Measurements from ENCODE around the gene CD2AP. TPM values are rescaled to one million over a fixed set of nuclear protein-coding genes. Genes with fewer than 3 reads are reported as not detected.

Gene CD2AP
- total and polyA plus RNA-seq, 2 experiments from 2014 or later: 13.2 to 22.8 TPM

GRCh38 chr6:47529734-47530133, 52.1 kb downstream of the CD2AP start:
- Histone ChIP-seq H3F3A (ENCODE audit: insufficient read depth) (no peaks in the 10 kb centered on the region), H3K27ac (no peak overlapping the region), H3K79me2 (ENCODE audit: insufficient read depth) (peaks cover 81% of the 10 kb centered on the region), H3K36me3 (ENCODE audit: low read depth) (0 out of 2 replicates have a peak, but pooled peaks cover under 1% of the 10 kb centered on the region), H3K4me3 (no peak overlapping the region), H3K9me2 (ENCODE audit: insufficient read depth) (no peaks in the 10 kb centered on the region), H3K9me3 (ENCODE audit: low read depth) (no peaks in the 10 kb centered on the region), H2AFZ (no peak overlapping the region), H3K27me3 (replicated peaks; ENCODE audit: insufficient read depth) (no peaks in the 10 kb centered on the region), H4K20me1 (ENCODE audit: insufficient read depth) (peaks cover 5% of the 10 kb centered on the region; the same call in 1 of the 2 replicates), H3K9ac (no peak overlapping the region), H3K4me1 (ENCODE audit: insufficient read depth) (peaks cover 6% of the 10 kb centered on the region), H3K4me2 (ENCODE audit: unreplicated experiment) (no peak overlapping the region)
- 94 to 100% methylated on average over 5 of the region's 5 CpGs for WGBS, 2 experiments (ENCODE audit: low coverage in 1 of 2, low lambda C conversion rate in 2 of 2, missing lambda C conversion rate in 2 of 2)
- in situ Hi-C loops (cut with MboI): no loop called here
- DNase-seq: no peak
- TF ChIP-seq EZH2phosphoT487 (IDR thresholded peaks at IDR 0.05; ENCODE audit: insufficient read depth, low read depth): no peak

DNA sequence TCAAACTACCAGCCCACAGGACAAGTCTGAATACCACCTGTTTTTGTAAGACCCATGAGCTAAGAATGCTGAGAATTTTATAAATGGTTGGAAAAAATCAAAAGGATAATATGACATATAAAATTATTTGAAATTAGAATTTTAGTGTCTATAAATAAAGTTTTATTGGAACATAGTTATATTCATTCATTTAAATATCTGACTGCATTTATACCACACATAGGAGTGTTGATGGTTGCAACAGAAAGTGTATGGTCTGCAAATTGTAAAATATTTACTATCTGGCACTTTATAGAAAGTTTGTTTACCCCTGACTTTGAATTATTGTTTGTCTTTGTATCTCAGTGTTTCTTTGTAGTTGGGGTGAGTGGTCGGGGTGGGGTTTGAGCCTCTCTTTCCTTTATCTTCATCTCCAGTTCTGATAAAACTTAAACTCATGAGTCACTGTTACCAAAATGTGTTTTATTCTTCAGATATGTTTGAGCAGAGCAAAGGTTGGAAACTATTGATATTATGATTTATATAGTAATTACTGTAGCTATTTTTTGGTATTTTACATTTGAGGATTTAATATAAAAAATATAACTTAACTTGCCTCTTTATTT, 55.5 kb downstream of the CD2AP start:
- WGBS, 2 experiments (ENCODE audit: low coverage in 1 of 2, low lambda C conversion rate in 2 of 2, missing lambda C conversion rate in 2 of 2): 40 to 71% methylated on average over 1 of the region's 1 CpG

GRCh38 chr6:47534063-47534462, 56.5 kb downstream of the CD2AP start:
- Histone ChIP-seq H3K9me2 (ENCODE audit: insufficient read depth) (no peaks in the 10 kb centered on the region), H3K4me2 (ENCODE audit: unreplicated experiment) (no peak overlapping the region), H3K4me1 (ENCODE audit: insufficient read depth) (no peaks in the 10 kb centered on the region), H3K27me3 (replicated peaks; ENCODE audit: insufficient read depth) (no peaks in the 10 kb centered on the region), H3K4me3 (no peak overlapping the region), H4K20me1 (ENCODE audit: insufficient read depth) (no peaks in the 10 kb centered on the region), H3K9ac (no peak overlapping the region), H3K79me2 (ENCODE audit: insufficient read depth) (peaks cover 57% of the 10 kb centered on the region), H2AFZ (no peak overlapping the region), H3K27ac (no peak overlapping the region), H3K36me3 (ENCODE audit: low read depth) (0 out of 2 replicates have a peak, but pooled peaks cover 10% of the 10 kb centered on the region), H3K9me3 (ENCODE audit: low read depth) (no peaks in the 10 kb centered on the region), H3F3A (ENCODE audit: insufficient read depth) (no peaks in the 10 kb centered on the region)
- TF ChIP-seq EZH2phosphoT487 (IDR thresholded peaks at IDR 0.05; ENCODE audit: insufficient read depth, low read depth) (no peak), EZH2 (IDR thresholded peaks at IDR 0.05; ENCODE audit: insufficient read depth, poor library complexity, severe bottlenecking) (no peak)
- in situ Hi-C loops (cut with MboI): no loop called here
- no peak for DNase-seq

More for the DNA sequence above, 55.5 kb downstream of the CD2AP start:
- no peak overlapping the region for H2AFZ ChIP-seq
- H3K9ac ChIP-seq: no peak overlapping the region
- H3K9me2 ChIP-seq (ENCODE audit: insufficient read depth): no peaks in the 10 kb centered on the region
- DNase-seq: no peak
- no peaks in the 10 kb centered on the region for H3K4me1 ChIP-seq (ENCODE audit: insufficient read depth)
- no peak overlapping the region for H3K27ac ChIP-seq
- 0 out of 2 replicates have a peak, but pooled peaks cover 7% of the 10 kb centered on the region for H3K36me3 ChIP-seq (ENCODE audit: low read depth)
- H3K79me2 ChIP-seq (ENCODE audit: insufficient read depth): peaks cover 57% of the 10 kb centered on the region
- H3K4me3 ChIP-seq: no peak overlapping the region
- TF ChIP-seq EZH2phosphoT487 (IDR thresholded peaks at IDR 0.05; ENCODE audit: insufficient read depth, low read depth) (no peak), EZH2 (IDR thresholded peaks at IDR 0.05; ENCODE audit: insufficient read depth, poor library complexity, severe bottlenecking) (no peak)
- H3F3A ChIP-seq (ENCODE audit: insufficient read depth): no peaks in the 10 kb centered on the region
- no peak overlapping the region for H3K4me2 ChIP-seq (ENCODE audit: unreplicated experiment)
- no peaks in the 10 kb centered on the region for H3K9me3 ChIP-seq (ENCODE audit: low read depth)
- H4K20me1 ChIP-seq (ENCODE audit: insufficient read depth): no peaks in the 10 kb centered on the region
- in situ Hi-C loops (cut with MboI): no loop called here
- H3K27me3 ChIP-seq (replicated peaks; ENCODE audit: insufficient read depth): no peaks in the 10 kb centered on the region

GRCh38 chr6:47535316-47536225, 58.0 kb downstream of the CD2AP start:
- H2AFZ ChIP-seq: no peak overlapping the region
- no peaks in the 10 kb centered on the region for H3F3A ChIP-seq (ENCODE audit: insufficient read depth)
- no peaks in the 10 kb centered on the region for H3K4me1 ChIP-seq (ENCODE audit: insufficient read depth)
- no peaks in the 10 kb centered on the region for H3K9me2 ChIP-seq (ENCODE audit: insufficient read depth)
- peaks cover 53% of the 10 kb centered on the region for H3K79me2 ChIP-seq (ENCODE audit: insufficient read depth)
- no peaks in the 10 kb centered on the region for H3K27me3 ChIP-seq (replicated peaks; ENCODE audit: insufficient read depth)
- H3K4me3 ChIP-seq: no peak overlapping the region
- WGBS, 2 experiments (ENCODE audit: low coverage in 1 of 2, low lambda C conversion rate in 2 of 2, missing lambda C conversion rate in 2 of 2): 86 to 93% methylated on average over 2 of the region's 2 CpGs
- in situ Hi-C loops (cut with MboI): no loop called here
- no peak overlapping the region for H3K4me2 ChIP-seq (ENCODE audit: unreplicated experiment)
- no peak overlapping the region for H3K27ac ChIP-seq
- H3K9me3 ChIP-seq (ENCODE audit: low read depth): no peaks in the 10 kb centered on the region
- TF ChIP-seq EZH2phosphoT487 (IDR thresholded peaks at IDR 0.05; ENCODE audit: insufficient read depth, low read depth) (no peak), EZH2 (IDR thresholded peaks at IDR 0.05; ENCODE audit: insufficient read depth, poor library complexity, severe bottlenecking) (no peak)
- H4K20me1 ChIP-seq (ENCODE audit: insufficient read depth): no peaks in the 10 kb centered on the region
- 0 out of 2 replicates have a peak, but pooled peaks cover 10% of the 10 kb centered on the region for H3K36me3 ChIP-seq (ENCODE audit: low read depth)
- no peak overlapping the region for H3K9ac ChIP-seq
- no peak for DNase-seq
